Right lobe of liver (tissue), 6 donors: ENCODE results near the gene NAPG. TPM values are rescaled to one million over a fixed set of nuclear protein-coding genes. Genes with fewer than 3 reads are reported as not detected.
A peak's percentile ranks its signal among the peaks of the same experiment; 100 is the strongest.

Source experiments
- ATAC-seq, 4 donors: fragments of 200-7000 bp; cut with Tn5 transposase; one replicate each; pipeline ENCODE4 v1.9.1; 2020; ENCODE audit warnings: mild to moderate bottlenecking in 4 of 4, moderate library complexity in 4 of 4
- DNase-seq, 3 donors: peaks; one replicate each; pipeline ENCODE4 v3.0.0-alpha.2; 2020
- H3K27ac ChIP-seq, 3 donors: fragments of 200-600 bp; one replicate each; pipeline ENCODE4 v1.8.0; 2022
- H3K27me3 ChIP-seq, 2 donors: fragments of 200-600 bp; one replicate each; pipeline ENCODE4 v1.8.0; 2022
- H3K36me3 ChIP-seq, 4 donors: fragments of 200-600 bp; sonication (generic) in 1 of 4; one replicate each; pipeline versions ENCODE4 v1.5.1 to v1.8.0; 2017 to 2022; ENCODE audit warnings: control low read depth in 1 of 4
- H3K4me1 ChIP-seq, 4 donors: fragments of 200-600 bp; sonication (generic) in 1 of 4; one replicate each; pipeline versions ENCODE4 v1.5.1 to v1.8.0; 2017 to 2022; ENCODE audit warnings: control low read depth in 1 of 4
- H3K4me3 ChIP-seq, 3 donors: fragments of 200-600 bp; one replicate each; pipeline ENCODE4 v1.8.0; 2022
- H3K9me3 ChIP-seq, 4 donors: fragments of 200-600 bp; sonication (generic) in 1 of 4; one replicate each; pipeline versions ENCODE4 v1.5.1 to v1.8.0; 2017 to 2022; ENCODE audit warnings: control low read depth in 1 of 4
- CTCF ChIP-seq, 4 donors: fragments of 200-600 bp in 3 of 4; fragments of 450-650 bp in 1 of 4; IDR thresholded peaks; one replicate each; pipeline versions ENCODE4 v1.5.1 to v1.8.0; 2016 to 2022; ENCODE audit warnings: antibody characterized with exemption in 4 of 4, mild to moderate bottlenecking in 2 of 4
- POLR2A ChIP-seq: fragments of 450-650 bp; IDR thresholded peaks from one replicate; pipeline ENCODE4 v1.6.1; 2017; ENCODE audit warnings: antibody characterized with exemption, mild to moderate bottlenecking
- WGBS: methylation state at CpG from one replicate; pipeline ENCODE4 v1.1.6; 2018; ENCODE audit warnings: low coverage, low lambda C conversion rate; ENCODE audit not compliant: insufficient coverage; ENCODE audit errors: missing lambda C conversion rate; 5-methylcytosine and 5-hydroxymethylcytosine counted together
- intact Hi-C, 2 donors: fragments of 100-400 bp; cut with DNase I; formaldehyde crosslinking; loops; one replicate each; pipeline versions ENCODE4 v1.11.2 to v1.14.1; 2022
- total RNA-seq, 6 experiments: library from RNA; depleted of rRNA in 2 of 6; stranded (reverse); fragments of >200 nt in 2 of 6; fragmentation: NEBNext Ultra II Directional in 3 of 6; extraction: Animal tissue kit (Norgen Biotek cat#: 25700) in 3 of 6; gene quantifications; one replicate each; pipeline versions ENCODE4 v1.1.0 to v1.2.4, GENCODE V29; 2016 to 2023
- donor health status: DM: no; HTN: yes; CAD: no.
- donor health status: DM: no; HTN: no; CAD: no.
- donor health status: DM: no; HTN: no; CAD: no.
- donor health status: DM: no; HTN: yes; CAD: no.
- donor health status: DM: no; HTN: yes; CAD: no.

NAPG gene
- total RNA-seq, 6 experiments from 2014 or later, result 10.7 to 20.6 (median 14.1) TPM

GRCh38 chr18:10516078-10516477 is 9.7 kb upstream of the NAPG start:
- intact Hi-C loops, result loop anchor here (5.0 to 10.0 kb wide), 2 partner anchors 51 to 544 kb away; no protein-coding TSS in a partner anchor
- 73% methylated on average over 2 of the region's 2 CpGs for WGBS

GRCh38 chr18:10518595-10519255 is 7.1 kb upstream of the NAPG start:
- Histone ChIP-seq H3K4me3 (no peak overlapping the region), H3K27me3 (no peaks in the 10 kb centered on the region), H3K27ac (no peak overlapping the region), H3K9me3 (no peaks in the 10 kb centered on the region), H3K36me3 (no peaks in the 10 kb centered on the region), H3K4me1 (peaks cover 0 to 3% (median 0%) of the 10 kb centered on the region in 4 donors)
- WGBS, result 31% methylated on average over 12 of the region's 12 CpGs
- no peak for TF ChIP-seq POLR2A
- peak in 2 of 4 donors; percentile 6 to 12 for TF ChIP-seq CTCF (IDR thresholded peaks at IDR 0.05)
- ATAC-seq (peak; percentile 28 to 37 (median 32)), DNase-seq (no peak)
- intact Hi-C loops, result loop anchor here (5.0 to 10.0 kb wide), 2 partner anchors 54 to 546 kb away; no protein-coding TSS in a partner anchor

More at GRCh38 chr18:10516078-10516477, 9.7 kb upstream of the NAPG start:
- no peak for TF ChIP-seq POLR2A
- TF ChIP-seq CTCF (IDR thresholded peaks at IDR 0.05), result no peak
- Histone ChIP-seq H3K9me3 (no peaks in the 10 kb centered on the region), H3K36me3 (no peaks in the 10 kb centered on the region), H3K4me3 (no peak overlapping the region), H3K4me1 (peaks cover 0 to 3% (median 0%) of the 10 kb centered on the region in 4 donors), H3K27ac (no peak overlapping the region), H3K27me3 (no peaks in the 10 kb centered on the region)
- DNase-seq (no peak), ATAC-seq (no peak)

- intact Hi-C loops, result loop anchor here (5.0 to 10.0 kb wide), 2 partner anchors 55 to 547 kb away; no protein-coding TSS in a partner anchor
- no peaks in the 10 kb centered on the region for H3K36me3 ChIP-seq
- TF ChIP-seq CTCF (IDR thresholded peaks at IDR 0.05), result no peak
- TF ChIP-seq POLR2A, result no peak
- peaks cover 0 to 3% (median 0%) of the 10 kb centered on the region in 4 donors for H3K4me1 ChIP-seq
- DNase-seq, result no peak
- H3K9me3 ChIP-seq, result no peaks in the 10 kb centered on the region
- no peaks in the 10 kb centered on the region for H3K27me3 ChIP-seq
- ATAC-seq, result no peak
- WGBS, result 27% methylated on average over 2 of the region's 2 CpGs
- no peak overlapping the region for H3K27ac ChIP-seq
- no peak overlapping the region for H3K4me3 ChIP-seq
Measured at GRCh38 chr18:10519366-10519765, 6.5 kb upstream of the NAPG start.

- intact Hi-C loops, result loop anchor here (5.0 to 10.0 kb wide), 2 partner anchors 55 to 548 kb away; no protein-coding TSS in a partner anchor
- no peak overlapping the region for H3K4me3 ChIP-seq
- TF ChIP-seq POLR2A, result no peak
- peak; percentile 68 to 76 (median 74) for TF ChIP-seq CTCF (IDR thresholded peaks at IDR 0.05)
- H3K27me3 ChIP-seq, result no peaks in the 10 kb centered on the region
- no peaks in the 10 kb centered on the region for H3K36me3 ChIP-seq
- H3K9me3 ChIP-seq, result no peaks in the 10 kb centered on the region
- ATAC-seq (peak; percentile 89 to 95 (median 92)), DNase-seq (peak; percentile 78 to 80 (median 79))
- peaks cover 0 to 3% (median 0%) of the 10 kb centered on the region in 4 donors for H3K4me1 ChIP-seq
- WGBS, result 16% methylated on average over 16 of the region's 17 CpGs
- no peak overlapping the region for H3K27ac ChIP-seq
Measured at GRCh38 chr18:10519999-10520935, 5.6 kb upstream of the NAPG start.
